WTC11 (cell line): ENCODE measurements around the gene MYO5C.

ENCODE experiments used
- ATF2 ChIP-seq: sonication (generic); formaldehyde crosslinking; IDR thresholded peaks from 2 replicates; pipeline ENCODE4 v1.8.1; 2022; ENCODE audit warnings: low read depth, missing genetic modification reagents, borderline replicate concordance
- ESRRA ChIP-seq: sonication (generic); formaldehyde crosslinking; IDR thresholded peaks from 2 replicates; pipeline ENCODE4 v1.8.1; 2022; ENCODE audit warnings: mild to moderate bottlenecking, missing genetic modification reagents, borderline replicate concordance
- ETV6 ChIP-seq: sonication (generic); formaldehyde crosslinking; IDR thresholded peaks from 2 replicates; pipeline ENCODE4 v1.8.1; 2022; ENCODE audit warnings: mild to moderate bottlenecking, missing genetic modification reagents
- JUN ChIP-seq: sonication (generic); formaldehyde crosslinking; IDR thresholded peaks from 2 replicates; pipeline ENCODE4 v1.8.0; 2023; ENCODE audit warnings: mild to moderate bottlenecking, missing genetic modification reagents
- NR2C2 ChIP-seq: sonication (generic); formaldehyde crosslinking; IDR thresholded peaks from 2 replicates; pipeline ENCODE4 v1.8.0; 2022; ENCODE audit warnings: mild to moderate bottlenecking, missing genetic modification reagents
- SMAD4 ChIP-seq: sonication (generic); formaldehyde crosslinking; IDR thresholded peaks from 2 replicates; pipeline ENCODE4 v1.8.0; 2022; ENCODE audit warnings: mild to moderate bottlenecking, missing genetic modification reagents
- ZNF317 ChIP-seq: sonication (generic); formaldehyde crosslinking; IDR thresholded peaks from 2 replicates; pipeline ENCODE4 v1.8.1; 2023; ENCODE audit warnings: low read depth, mild to moderate bottlenecking, moderate library complexity, missing genetic modification reagents, borderline replicate concordance
- TF ChIP-seq, protein P1 (sequence below): fragments of 200-600 bp; IDR thresholded peaks from 2 replicates; pipeline ENCODE4 v1.8.0; 2022; ENCODE audit warnings: antibody characterized with exemption

- no peak for TF ChIP-seq SMAD4 (CRISPR knock-in tag)
- no peak for TF ChIP-seq ETV6 (CRISPR knock-in tag)
- TF ChIP-seq ATF2: no peak
- TF ChIP-seq ESRRA (CRISPR knock-in tag): no peak
- TF ChIP-seq, protein P1, sequence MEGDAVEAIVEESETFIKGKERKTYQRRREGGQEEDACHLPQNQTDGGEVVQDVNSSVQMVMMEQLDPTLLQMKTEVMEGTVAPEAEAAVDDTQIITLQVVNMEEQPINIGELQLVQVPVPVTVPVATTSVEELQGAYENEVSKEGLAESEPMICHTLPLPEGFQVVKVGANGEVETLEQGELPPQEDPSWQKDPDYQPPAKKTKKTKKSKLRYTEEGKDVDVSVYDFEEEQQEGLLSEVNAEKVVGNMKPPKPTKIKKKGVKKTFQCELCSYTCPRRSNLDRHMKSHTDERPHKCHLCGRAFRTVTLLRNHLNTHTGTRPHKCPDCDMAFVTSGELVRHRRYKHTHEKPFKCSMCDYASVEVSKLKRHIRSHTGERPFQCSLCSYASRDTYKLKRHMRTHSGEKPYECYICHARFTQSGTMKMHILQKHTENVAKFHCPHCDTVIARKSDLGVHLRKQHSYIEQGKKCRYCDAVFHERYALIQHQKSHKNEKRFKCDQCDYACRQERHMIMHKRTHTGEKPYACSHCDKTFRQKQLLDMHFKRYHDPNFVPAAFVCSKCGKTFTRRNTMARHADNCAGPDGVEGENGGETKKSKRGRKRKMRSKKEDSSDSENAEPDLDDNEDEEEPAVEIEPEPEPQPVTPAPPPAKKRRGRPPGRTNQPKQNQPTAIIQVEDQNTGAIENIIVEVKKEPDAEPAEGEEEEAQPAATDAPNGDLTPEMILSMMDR: peak; percentile 44
- TF ChIP-seq ZNF317 (CRISPR knock-in tag): no peak
- no peak for TF ChIP-seq NR2C2 (CRISPR knock-in tag)
- no peak for TF ChIP-seq JUN (CRISPR knock-in tag)
Observed at GRCh38 chr15:52163321-52164190, 132.0 kb downstream of the MYO5C start.
